A549 (cell line): ENCODE measurements around the gene SOS2. TPM values are rescaled to one million over a fixed set of nuclear protein-coding genes. Genes with fewer than 3 reads are reported as not detected.

Experiments
- ATAC-seq, 2 experiments: fragments of 200-7000 bp in 1 of 2; fragments of >200 bp in 1 of 2; cut with Nextera tagmentation in 1 of 2; cut with Tn5 transposase in 1 of 2; 3 replicates each; pipeline versions ENCODE4 v1.8.0 to v1.9.1; 2018 to 2020; ENCODE audit warnings: mild to moderate bottlenecking in 1 of 2, moderate library complexity in 1 of 2
- CTCF ChIA-PET: fragments of 300-600 bp; sonication (Branson Sonifier 250); formaldehyde crosslinking; extraction: SDS; loops from one replicate; lab custom pipeline; 2021; ENCODE audit warnings: antibody characterized with exemption, inconsistent platforms; lab: Yijun Ruan, JAX
- POLR2A ChIA-PET: fragments of 350-600 bp; formaldehyde crosslinking; extraction: SDS; loops from one replicate; lab custom pipeline; 2021; ENCODE audit warnings: antibody characterized with exemption, inconsistent platforms; lab: Yijun Ruan, JAX
- DNase-seq, 2 experiments: peaks; one replicate each; pipeline versions ENCODE4 v3.0.0 to v3.0.0-alpha.2; 2011 to 2016; ENCODE audit warnings: low read depth in 1 of 2, low spot score in 1 of 2
- FAIRE-seq: peaks from 2 replicates; lab custom pipeline; 2011; peaks lifted over from hg19 to GRCh38; lab: Jason Lieb, UNC
- H3K27ac ChIP-seq, 2 experiments: fragments of >200 bp; sonication (Bioruptor Twin); formaldehyde crosslinking; 3 replicates each; pipeline ENCODE4 v1.5.1; 2016 to 2017
- H3K4me1 ChIP-seq: fragments of >200 bp; sonication (Bioruptor Twin); formaldehyde crosslinking; 3 replicates; pipeline ENCODE4 v1.6.1; 2016
- H3K4me2 ChIP-seq: fragments of >200 bp; sonication (Bioruptor Twin); formaldehyde crosslinking; 3 replicates; pipeline ENCODE4 v1.6.1; 2016
- H3K4me3 ChIP-seq: fragments of >200 bp; sonication (Bioruptor Twin); formaldehyde crosslinking; 3 replicates; pipeline ENCODE4 v1.5.1; 2016
- H3K9me3 ChIP-seq: fragments of >200 bp; sonication (Bioruptor Twin); formaldehyde crosslinking; 3 replicates; pipeline ENCODE4 v1.6.1; 2016
- BCL3 ChIP-seq: fragments of >200 bp; sonication (Bioruptor Twin); formaldehyde crosslinking; IDR thresholded peaks from 3 replicates; pipeline ENCODE4 v1.6.1; 2016
- CBX8 ChIP-seq: fragments of 200-600 bp; sonication (generic); IDR thresholded peaks from 2 replicates; pipeline ENCODE4 v1.6.1; 2016
- CEBPB ChIP-seq, 2 experiments: fragments of >200 bp in 1 of 2; sonication (Bioruptor Twin) in 1 of 2; formaldehyde crosslinking in 1 of 2; IDR thresholded peaks; 2 replicates each; pipeline ENCODE4 v1.6.1; 2012 to 2016
- CTCF ChIP-seq: fragments of >200 bp; sonication (Bioruptor Twin); formaldehyde crosslinking; IDR thresholded peaks from 3 replicates; pipeline ENCODE4 v1.5.1; 2016
- GATA3 ChIP-seq: IDR thresholded peaks from 2 replicates; pipeline ENCODE4 v1.6.1; 2012; ENCODE audit warnings: borderline replicate concordance
- HDAC2 ChIP-seq: fragments of 200-600 bp; sonication (generic); IDR thresholded peaks from 2 replicates; pipeline ENCODE4 v1.6.1; 2016
- HES2 ChIP-seq: fragments of >200 bp; sonication (Bioruptor Twin); formaldehyde crosslinking; IDR thresholded peaks from 2 replicates; pipeline ENCODE4 v1.6.1; 2016
- HMGXB4 ChIP-seq: fragments of 250-450 bp; sonication (Bioruptor Pico); IDR thresholded peaks from 2 replicates; pipeline ENCODE4 v1.5.0; 2021; ENCODE audit warnings: mild to moderate bottlenecking, moderate library complexity, borderline replicate concordance
- HOXA7 ChIP-seq: fragments of 250-450 bp; sonication (Bioruptor Pico); IDR thresholded peaks from 2 replicates; pipeline ENCODE4 v1.5.0; 2020; ENCODE audit warnings: mild to moderate bottlenecking, moderate library complexity
- HOXB13 ChIP-seq: fragments of 250-450 bp; sonication (Bioruptor Pico); IDR thresholded peaks from 2 replicates; pipeline ENCODE4 v1.5.0; 2020; ENCODE audit warnings: low read depth, mild to moderate bottlenecking, moderate library complexity
- HOXB5 ChIP-seq: fragments of 250-450 bp; sonication (Bioruptor Pico); IDR thresholded peaks from 2 replicates; pipeline ENCODE4 v1.5.0; 2020; ENCODE audit warnings: mild to moderate bottlenecking, moderate library complexity
- MAFK ChIP-seq: fragments of 450-650 bp; IDR thresholded peaks from 2 replicates; pipeline ENCODE4 v1.6.1; 2014; ENCODE audit not compliant: partially characterized antibody
- MYC ChIP-seq: IDR thresholded peaks from 2 replicates; pipeline ENCODE4 v1.6.1; 2012; ENCODE audit warnings: mild to moderate bottlenecking, inconsistent platforms, low read length, improper control_type of control experiment, borderline replicate concordance
- NR3C1 ChIP-seq: fragments of >200 bp; sonication (Bioruptor Twin); formaldehyde crosslinking; IDR thresholded peaks from 3 replicates; pipeline ENCODE4 v1.6.1; 2017
- POLR2AphosphoS2 ChIP-seq: conservative IDR thresholded peaks from 2 replicates; pipeline ENCODE4 v1.6.1; 2012; ENCODE audit warnings: low read length, improper control_type of control experiment, inconsistent platforms
- RAD21 ChIP-seq, 2 experiments: fragments of >200 bp in 1 of 2; sonication (Bioruptor Twin) in 1 of 2; formaldehyde crosslinking in 1 of 2; IDR thresholded peaks in 1 of 2; conservative IDR thresholded peaks in 1 of 2; 2 replicates in 1 of 2; 3 replicates in 1 of 2; pipeline ENCODE4 v1.6.1; 2012 to 2018; ENCODE audit warnings: inconsistent platforms in 1 of 2
- RARB ChIP-seq: fragments of 250-450 bp; sonication (Bioruptor Pico); IDR thresholded peaks from 2 replicates; pipeline ENCODE4 v1.8.0; 2021; ENCODE audit warnings: mild to moderate bottlenecking, moderate library complexity
- RCOR1 ChIP-seq: fragments of 150-350 bp; IDR thresholded peaks from 2 replicates; pipeline ENCODE4 v1.6.1; 2014; ENCODE audit warnings: antibody characterized with exemption, low read length, low read depth
- REST ChIP-seq: fragments of 200-600 bp; sonication (generic); IDR thresholded peaks from 2 replicates; pipeline ENCODE4 v1.6.1; 2016; ENCODE audit warnings: antibody characterized with exemption, mild to moderate bottlenecking, moderate library complexity
- SMC3 ChIP-seq: fragments of >200 bp; sonication (Bioruptor Twin); formaldehyde crosslinking; IDR thresholded peaks from 3 replicates; pipeline ENCODE4 v1.6.1; 2018; ENCODE audit warnings: inconsistent platforms
- TFCP2L1 ChIP-seq: fragments of 250-450 bp; sonication (Bioruptor Pico); IDR thresholded peaks from 2 replicates; pipeline ENCODE4 v1.5.0; 2021; ENCODE audit warnings: mild to moderate bottlenecking
- ZFP36 ChIP-seq: fragments of 450-650 bp; IDR thresholded peaks from 2 replicates; pipeline ENCODE4 v1.6.1; 2014; ENCODE audit warnings: borderline replicate concordance; ENCODE audit not compliant: partially characterized antibody
- ZNF302 ChIP-seq: fragments of 250-450 bp; sonication (Bioruptor Pico); IDR thresholded peaks from 2 replicates; pipeline ENCODE4 v1.9.0; 2021; ENCODE audit warnings: inconsistent platforms, mild to moderate bottlenecking, moderate library complexity
- WGBS: methylation state at CpG from one replicate; pipeline ENCODE4 v1.1.6; 2017; ENCODE audit errors: missing lambda C conversion rate; 5-methylcytosine and 5-hydroxymethylcytosine counted together
- polyA plus RNA-seq, 4 experiments: library from polyadenylated mRNA; depleted of rRNA in 3 of 4; stranded (reverse); fragments of >200 nt; fragmentation: RNase III in 1 of 4; extraction: RNeasy Plus Mini Kit Qiagen cat#74134 plus additional on column Dnase treatment in 1 of 4; gene quantifications; 2 replicates in 3 of 4; 3 replicates in 1 of 4; pipeline ENCODE4 v1.2.3, GENCODE V29; 2011 to 2017

SOS2 gene
- polyA plus RNA-seq, 2 of the 4 experiments (the other 2 are of a cell fraction), result 9.6 to 23.0 TPM

GRCh38 chr14:50110323-50111037, 120.9 kb downstream of the SOS2 start:
- CTCF ChIA-PET, result interaction anchor here (1.4 to 4.5 kb wide), 3 partner anchors 9 to 258 kb away, joined by 4 to 15 read pairs (median 4); partner anchors contain the start of gene NEMF
- WGBS, result 83% methylated on average over 4 of the region's 4 CpGs
- TF ChIP-seq MAFK, result peak; percentile 16
- TF ChIP-seq HOXA7 (CRISPR knock-in tag), result no peak
- FAIRE-seq (no peak), ATAC-seq (no peak), DNase-seq (no peak)
- no peak overlapping the region for H3K4me3 ChIP-seq
- peaks cover 11% of the 10 kb centered on the region for H3K4me1 ChIP-seq
- POLR2A ChIA-PET, result no interaction called here
- no peak overlapping the region for H3K27ac ChIP-seq
- H3K9me3 ChIP-seq, result no peaks in the 10 kb centered on the region
- H3K4me2 ChIP-seq, result no peak overlapping the region

- no peak for TF ChIP-seq SMC3
- TF ChIP-seq HDAC2, result no peak
- no peak for TF ChIP-seq RARB (CRISPR knock-in tag)
- TF ChIP-seq ZFP36, result no peak
- peak; percentile 16 to 43; a peak in 2 of 5 replicates for TF ChIP-seq RAD21 (conservative IDR thresholded peaks at IDR 0.05 in 1 of 2, IDR thresholded peaks at IDR 0.05 in 1 of 2)
- TF ChIP-seq HMGXB4, result no peak
- TF ChIP-seq MYC, result no peak
- no peak for TF ChIP-seq ZNF302 (CRISPR knock-in tag)
- no peak for TF ChIP-seq POLR2AphosphoS2
- TF ChIP-seq CTCF, result peak; percentile 16; the same call in 1 of the 3 replicates
- no peak for TF ChIP-seq HES2
- no peak for TF ChIP-seq NR3C1
- TF ChIP-seq CBX8, result no peak
- TF ChIP-seq BCL3, result no peak
- Histone ChIP-seq H3K4me2 (no peak overlapping the region), H3K4me1 (peaks cover 5% of the 10 kb centered on the region; the same call in 2 of the 3 replicates), H3K9me3 (no peaks in the 10 kb centered on the region), H3K4me3 (no peak overlapping the region), H3K27ac (no peak overlapping the region)
- FAIRE-seq, result no peak
- ChIA-PET CTCF (interaction anchor here (1.0 to 1.4 kb wide), 3 partner anchors 243 to 257 kb away, joined by 3 to 4 read pairs (median 4); partner anchors contain the start of gene NEMF), POLR2A (interaction anchor here (0.9 kb wide), 1 partner anchor 247 kb away, joined by 4 read pairs; no protein-coding TSS in a partner anchor)
- peak; percentile 59 to 60; a peak in 5 of 6 replicates for ATAC-seq
- 81% methylated on average over 6 of the region's 6 CpGs for WGBS
- peak in 1 of 2 experiments; percentile 53 for DNase-seq
Measured at GRCh38 chr14:50109342-50109741, 122.0 kb downstream of the SOS2 start.

GRCh38 chr14:50107850-50108249, 123.5 kb downstream of the SOS2 start:
- Histone ChIP-seq H3K4me1 (peaks cover 15% of the 10 kb centered on the region; the same call in 2 of the 3 replicates), H3K4me2 (no peak overlapping the region), H3K27ac (no peak overlapping the region), H3K4me3 (no peak overlapping the region), H3K9me3 (no peaks in the 10 kb centered on the region)
- DNase-seq, result no peak
- no peak for FAIRE-seq
- ChIA-PET POLR2A (interaction anchor here (0.9 to 1.0 kb wide), 2 partner anchors 8 to 245 kb away, joined by 3 to 6 read pairs; partner anchors contain the start of gene VCPKMT), CTCF (interaction anchor here (0.6 to 13.3 kb wide), 8 partner anchors 9 to 424 kb away, joined by 3 to 259 read pairs (median 4); partner anchors contain the start of genes MAP4K5 and NEMF)
- no peak for ATAC-seq
- WGBS, result 92% methylated on average over 2 of the region's 2 CpGs
- TF ChIP-seq GATA3 (no peak), CBX8 (no peak), RCOR1 (no peak), REST (no peak), CEBPB (IDR thresholded peaks at IDR 0.05) (no peak), HOXB13 (CRISPR knock-in tag) (no peak), TFCP2L1 (CRISPR knock-in tag) (no peak), MAFK (no peak), HOXB5 (CRISPR knock-in tag) (no peak)
